ENCODE results near the gene IQSEC1.

IQSEC1 gene

DNA sequence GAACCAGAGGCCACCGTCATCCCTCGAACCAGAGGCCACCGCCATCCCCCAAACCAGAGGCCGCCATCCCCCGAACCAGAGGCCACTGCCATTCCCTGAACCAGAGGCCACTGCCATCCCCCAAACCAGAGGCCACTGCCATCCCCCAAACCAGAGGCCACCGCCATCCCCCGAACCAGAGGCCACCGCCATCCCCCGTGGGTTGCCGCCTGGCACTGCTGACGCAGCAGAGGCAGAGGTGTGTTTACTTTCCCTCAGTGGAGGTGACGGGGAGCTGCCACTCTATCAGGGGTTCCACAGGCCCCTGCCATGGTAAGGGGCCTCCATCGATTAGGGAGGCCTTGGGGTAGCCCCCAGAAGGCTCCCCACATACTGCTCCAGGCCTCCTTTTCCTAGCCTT lies 1.5 kb downstream of the IQSEC1 start:
- H3K27me3 ChIP-seq (ENCODE audit: low read depth, low read length) = peaks cover 27% of the 10 kb centered on the region
- peaks cover 0 to 22% of the 10 kb centered on the region in 2 donors for H3K4me1 ChIP-seq (ENCODE audit: control insufficient read depth in 1 of 2, insufficient read depth in 2 of 2, low read length in 2 of 2)
- H3K9me3 ChIP-seq (ENCODE audit: control insufficient read depth in 1 of 2, low read length in 2 of 2) = no peaks in the 10 kb centered on the region
- no peaks in the 10 kb centered on the region for H3K36me3 ChIP-seq (ENCODE audit: control insufficient read depth in 1 of 2, insufficient read depth in 2 of 2, low read length in 2 of 2)
- no peak overlapping the region for H3K4me3 ChIP-seq (ENCODE audit: low read depth in 1 of 2, low read length in 2 of 2)
- H3K27ac ChIP-seq (ENCODE audit: low read length) = no peak overlapping the region

DNA sequence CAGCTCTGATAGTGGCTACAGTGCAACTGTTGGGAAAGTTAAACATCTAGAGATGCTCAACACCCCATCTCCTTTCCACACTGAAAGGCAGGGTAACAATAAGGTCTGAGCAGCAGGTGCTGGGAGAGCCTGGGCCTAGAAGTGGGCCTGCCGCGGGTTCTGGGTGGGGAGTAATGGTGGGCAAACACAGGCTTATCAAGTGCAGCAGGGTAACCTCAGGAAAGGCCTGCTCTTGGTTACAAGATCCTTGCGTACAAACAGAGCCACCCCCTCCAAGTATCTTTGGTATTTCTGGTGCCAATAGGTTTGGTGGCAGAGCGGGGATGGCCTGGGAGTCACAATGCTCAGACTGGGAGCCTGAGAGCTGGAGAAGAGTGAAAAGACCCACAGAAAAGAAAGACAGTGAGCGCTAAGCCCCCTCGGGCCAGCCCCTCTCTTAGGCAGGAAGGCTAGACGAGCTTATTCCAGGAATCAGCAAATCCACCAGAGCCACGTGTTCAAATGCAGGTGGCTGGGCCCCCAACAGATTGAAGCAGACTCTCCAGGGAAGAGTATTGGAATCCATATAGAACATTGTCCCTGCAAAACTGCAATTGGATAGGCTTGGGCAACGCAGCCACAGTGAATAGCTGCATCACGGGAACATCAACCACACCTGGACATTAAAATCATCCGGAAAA lies 2.7 kb downstream of the IQSEC1 start:
- no peaks in the 10 kb centered on the region for H3K36me3 ChIP-seq (ENCODE audit: control insufficient read depth in 1 of 2, insufficient read depth in 2 of 2, low read length in 2 of 2)
- H3K4me3 ChIP-seq (ENCODE audit: low read depth in 1 of 2, low read length in 2 of 2) = no peak overlapping the region
- H3K9me3 ChIP-seq (ENCODE audit: control insufficient read depth in 1 of 2, low read length in 2 of 2) = no peaks in the 10 kb centered on the region
- peaks cover 23% of the 10 kb centered on the region for H3K27me3 ChIP-seq (ENCODE audit: low read depth, low read length)
- no peak overlapping the region for H3K27ac ChIP-seq (ENCODE audit: low read length)
- peaks cover 0 to 22% of the 10 kb centered on the region in 2 donors for H3K4me1 ChIP-seq (ENCODE audit: control insufficient read depth in 1 of 2, insufficient read depth in 2 of 2, low read length in 2 of 2)

DNA sequence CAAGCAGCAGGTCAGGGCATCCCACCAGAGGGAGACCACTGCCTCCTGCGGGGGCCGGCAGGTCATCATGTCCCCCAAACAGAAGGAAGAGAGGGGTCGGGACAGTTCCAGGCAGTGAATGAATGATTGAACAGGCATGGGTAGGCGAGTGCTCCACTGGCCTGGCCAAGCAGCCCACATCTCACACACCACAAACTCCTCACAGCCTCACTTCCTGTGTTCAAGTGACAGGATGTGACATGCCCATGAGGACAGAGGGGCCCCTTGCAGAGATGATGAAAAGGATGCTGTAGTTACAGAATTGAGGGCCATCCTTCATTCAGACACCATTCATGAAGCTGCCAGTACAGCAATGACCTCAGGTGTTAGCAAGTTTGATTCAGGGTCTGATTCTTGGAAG lies 3.7 kb downstream of the IQSEC1 start:
- Histone ChIP-seq H3K9me3 (ENCODE audit: control insufficient read depth in 1 of 2, low read length in 2 of 2) (no peaks in the 10 kb centered on the region), H3K36me3 (ENCODE audit: control insufficient read depth in 1 of 2, insufficient read depth in 2 of 2, low read length in 2 of 2) (no peaks in the 10 kb centered on the region), H3K27me3 (ENCODE audit: low read depth, low read length) (peaks cover 15% of the 10 kb centered on the region), H3K4me1 (ENCODE audit: control insufficient read depth in 1 of 2, insufficient read depth in 2 of 2, low read length in 2 of 2) (peaks cover 0 to 22% of the 10 kb centered on the region in 2 donors), H3K4me3 (ENCODE audit: low read depth in 1 of 2, low read length in 2 of 2) (no peak overlapping the region), H3K27ac (ENCODE audit: low read length) (no peak overlapping the region)

DNA sequence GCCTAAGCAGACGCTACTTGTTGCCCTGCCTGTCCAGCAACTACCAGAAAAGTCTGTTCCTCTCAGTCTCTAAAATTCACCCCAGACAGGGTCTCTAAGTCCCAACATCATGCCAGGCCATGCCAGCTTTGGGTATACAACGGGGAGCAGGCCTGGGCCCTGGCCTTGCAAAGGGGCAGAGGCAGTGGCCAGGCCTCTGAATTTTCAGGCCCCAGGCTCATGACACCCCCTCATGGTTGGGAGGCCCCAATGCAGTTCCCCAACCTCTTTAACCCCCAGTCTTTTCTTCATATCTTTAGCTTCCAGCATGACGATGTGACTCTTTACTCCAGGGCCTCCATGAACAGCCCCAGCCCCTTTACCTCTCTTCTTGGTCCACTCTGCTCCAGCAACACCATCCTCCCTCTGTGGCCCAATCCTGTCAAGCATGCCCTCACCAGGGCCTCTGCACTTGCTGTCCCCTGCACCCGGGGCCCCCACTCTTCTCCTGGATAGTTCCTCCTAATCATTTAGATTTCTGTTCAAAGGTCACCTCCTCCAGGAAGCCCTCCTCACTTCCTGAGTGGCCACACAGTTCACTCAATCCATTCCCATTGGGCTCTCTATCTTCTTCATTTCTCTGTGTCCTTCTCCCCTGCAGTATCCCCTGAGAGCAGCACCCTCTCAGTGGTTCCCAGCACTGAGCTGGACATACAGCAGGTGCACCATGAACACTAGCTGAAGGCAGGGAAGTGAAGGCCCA lies 4.8 kb downstream of the IQSEC1 start:
- Histone ChIP-seq H3K9me3 (ENCODE audit: control insufficient read depth in 1 of 2, low read length in 2 of 2) (no peaks in the 10 kb centered on the region), H3K36me3 (ENCODE audit: control insufficient read depth in 1 of 2, insufficient read depth in 2 of 2, low read length in 2 of 2) (no peaks in the 10 kb centered on the region), H3K4me1 (ENCODE audit: control insufficient read depth in 1 of 2, insufficient read depth in 2 of 2, low read length in 2 of 2) (peaks cover 0 to 15% of the 10 kb centered on the region in 2 donors), H3K4me3 (ENCODE audit: low read depth in 1 of 2, low read length in 2 of 2) (no peak overlapping the region), H3K27ac (ENCODE audit: low read length) (no peak overlapping the region), H3K27me3 (ENCODE audit: low read depth, low read length) (peaks cover 5% of the 10 kb centered on the region)

DNA sequence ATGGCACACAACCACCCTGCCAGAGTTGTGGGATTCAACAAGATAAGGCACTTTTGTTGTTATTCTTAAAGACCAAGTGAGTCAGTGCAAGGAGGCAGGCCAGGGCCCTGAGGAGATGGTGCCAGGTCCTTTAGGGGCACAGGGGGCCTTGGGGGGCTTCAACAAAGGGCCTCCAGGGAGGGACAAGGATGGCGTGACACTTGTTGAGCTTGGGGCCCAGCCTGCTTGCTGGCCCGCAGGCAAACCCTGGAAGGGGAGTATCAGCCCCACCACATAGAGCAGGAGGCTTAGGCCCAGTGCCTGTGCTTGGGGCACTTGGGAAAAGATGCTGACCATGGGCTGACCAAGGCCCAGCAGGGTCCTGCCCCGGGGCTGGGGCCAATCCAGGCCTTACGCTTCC lies 5.5 kb downstream of the IQSEC1 start:
- H3K4me1 ChIP-seq (ENCODE audit: control insufficient read depth in 1 of 2, insufficient read depth in 2 of 2, low read length in 2 of 2) = peaks cover 0 to 8% of the 10 kb centered on the region in 2 donors
- no peak overlapping the region for H3K27ac ChIP-seq (ENCODE audit: low read length)
- peaks cover 4% of the 10 kb centered on the region for H3K27me3 ChIP-seq (ENCODE audit: low read depth, low read length)
- no peaks in the 10 kb centered on the region for H3K36me3 ChIP-seq (ENCODE audit: control insufficient read depth in 1 of 2, insufficient read depth in 2 of 2, low read length in 2 of 2)
- no peaks in the 10 kb centered on the region for H3K9me3 ChIP-seq (ENCODE audit: control insufficient read depth in 1 of 2, low read length in 2 of 2)
- H3K4me3 ChIP-seq (ENCODE audit: low read depth in 1 of 2, low read length in 2 of 2) = no peak overlapping the region

DNA sequence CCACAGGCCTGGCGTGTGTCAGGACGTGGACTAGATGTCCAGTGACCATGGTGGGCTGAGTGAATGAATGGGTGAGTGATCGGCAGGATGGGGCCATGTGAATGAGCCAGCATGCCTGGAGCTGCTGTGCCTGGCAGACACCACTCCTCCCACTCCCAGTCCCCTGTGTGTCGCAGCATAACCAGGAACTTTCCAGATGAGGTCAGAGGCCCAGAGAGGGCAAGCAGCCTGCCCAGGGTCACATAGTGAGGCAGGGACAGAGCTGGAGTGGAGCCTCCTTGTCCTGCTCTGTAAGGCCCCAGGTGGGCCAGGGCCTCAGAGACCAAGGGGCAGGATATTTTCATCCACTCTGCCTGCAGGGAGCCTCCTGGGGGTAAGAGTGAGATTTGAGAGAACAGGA lies 6.4 kb downstream of the IQSEC1 start:
- Histone ChIP-seq H3K9me3 (ENCODE audit: control insufficient read depth in 1 of 2, low read length in 2 of 2) (no peaks in the 10 kb centered on the region), H3K4me3 (ENCODE audit: low read depth in 1 of 2, low read length in 2 of 2) (no peak overlapping the region), H3K27me3 (ENCODE audit: low read depth, low read length) (no peaks in the 10 kb centered on the region), H3K36me3 (ENCODE audit: control insufficient read depth in 1 of 2, insufficient read depth in 2 of 2, low read length in 2 of 2) (no peaks in the 10 kb centered on the region), H3K4me1 (ENCODE audit: control insufficient read depth in 1 of 2, insufficient read depth in 2 of 2, low read length in 2 of 2) (no peaks in the 10 kb centered on the region), H3K27ac (ENCODE audit: low read length) (no peak overlapping the region)

DNA sequence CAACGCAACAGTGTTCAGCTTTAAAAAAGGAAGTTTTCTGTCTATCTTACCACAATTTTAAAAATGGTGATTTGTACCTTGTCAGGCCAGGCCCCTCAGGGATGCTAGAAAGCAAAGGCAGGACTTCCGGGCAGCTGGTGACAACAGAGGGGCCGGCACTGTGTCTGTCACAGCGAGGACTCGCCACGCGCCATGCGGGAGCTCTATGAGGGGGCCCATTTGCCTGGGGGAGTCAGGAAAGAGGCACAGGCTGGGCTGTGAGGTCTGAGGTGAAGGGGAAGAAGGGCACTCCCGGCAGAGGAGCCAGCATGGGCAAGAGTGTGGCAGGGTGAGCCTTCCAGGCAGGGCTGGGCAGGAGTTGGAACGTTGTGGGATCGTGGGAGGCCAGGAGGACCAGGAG lies 7.0 kb downstream of the IQSEC1 start:
- Histone ChIP-seq H3K36me3 (ENCODE audit: control insufficient read depth in 1 of 2, insufficient read depth in 2 of 2, low read length in 2 of 2) (no peaks in the 10 kb centered on the region), H3K27me3 (ENCODE audit: low read depth, low read length) (no peaks in the 10 kb centered on the region), H3K27ac (ENCODE audit: low read length) (no peak overlapping the region), H3K9me3 (ENCODE audit: control insufficient read depth in 1 of 2, low read length in 2 of 2) (no peaks in the 10 kb centered on the region), H3K4me1 (ENCODE audit: control insufficient read depth in 1 of 2, insufficient read depth in 2 of 2, low read length in 2 of 2) (no peaks in the 10 kb centered on the region), H3K4me3 (ENCODE audit: low read depth in 1 of 2, low read length in 2 of 2) (no peak overlapping the region)

DNA sequence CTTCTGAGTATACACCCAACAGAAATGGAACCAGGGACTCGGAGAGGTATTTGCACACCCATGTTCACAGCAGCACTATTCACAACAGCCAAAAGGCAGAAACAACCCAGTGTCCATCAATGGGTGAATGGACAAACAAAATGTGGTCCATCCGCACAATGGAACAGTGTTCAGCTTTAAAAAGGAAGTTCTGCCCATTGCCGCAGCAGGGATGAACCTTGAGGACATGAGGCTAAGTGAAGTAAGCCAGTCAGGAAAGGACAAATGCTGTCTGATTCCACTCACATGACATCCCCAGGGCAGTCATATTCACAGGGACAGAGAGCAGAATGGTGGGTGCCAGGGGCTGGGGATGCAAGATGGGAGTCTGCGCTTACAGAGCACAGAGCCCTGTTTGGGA lies 7.5 kb downstream of the IQSEC1 start:
- Histone ChIP-seq H3K9me3 (ENCODE audit: control insufficient read depth in 1 of 2, low read length in 2 of 2) (no peaks in the 10 kb centered on the region), H3K36me3 (ENCODE audit: control insufficient read depth in 1 of 2, insufficient read depth in 2 of 2, low read length in 2 of 2) (no peaks in the 10 kb centered on the region), H3K27me3 (ENCODE audit: low read depth, low read length) (no peaks in the 10 kb centered on the region), H3K4me1 (ENCODE audit: control insufficient read depth in 1 of 2, insufficient read depth in 2 of 2, low read length in 2 of 2) (no peaks in the 10 kb centered on the region), H3K27ac (ENCODE audit: low read length) (no peak overlapping the region), H3K4me3 (ENCODE audit: low read depth in 1 of 2, low read length in 2 of 2) (no peak overlapping the region)

DNA sequence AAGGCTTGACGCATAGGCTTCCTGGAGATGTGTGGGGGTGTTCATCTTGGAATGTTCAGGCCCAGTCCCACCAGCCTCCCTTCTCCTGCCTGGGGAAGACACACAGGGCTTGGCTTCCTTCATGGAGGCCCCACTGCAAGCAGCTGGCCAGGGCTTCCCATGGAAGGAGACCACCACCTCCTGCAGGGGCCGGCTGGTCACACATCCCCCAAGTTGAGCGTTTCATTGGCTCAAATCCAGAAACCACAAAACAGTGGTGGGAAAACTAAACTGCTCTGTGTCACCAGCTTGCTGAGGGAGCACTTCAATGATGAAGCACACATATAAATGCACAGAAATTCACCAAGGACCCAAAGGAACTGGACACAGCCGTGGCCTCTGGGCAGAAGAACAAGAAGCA lies 8.3 kb downstream of the IQSEC1 start:
- no peak overlapping the region for H3K4me3 ChIP-seq (ENCODE audit: low read depth in 1 of 2, low read length in 2 of 2)
- no peaks in the 10 kb centered on the region for H3K36me3 ChIP-seq (ENCODE audit: control insufficient read depth in 1 of 2, insufficient read depth in 2 of 2, low read length in 2 of 2)
- H3K27me3 ChIP-seq (ENCODE audit: low read depth, low read length) = no peaks in the 10 kb centered on the region
- H3K9me3 ChIP-seq (ENCODE audit: control insufficient read depth in 1 of 2, low read length in 2 of 2) = no peaks in the 10 kb centered on the region
- no peak overlapping the region for H3K27ac ChIP-seq (ENCODE audit: low read length)
- H3K4me1 ChIP-seq (ENCODE audit: control insufficient read depth in 1 of 2, insufficient read depth in 2 of 2, low read length in 2 of 2) = no peaks in the 10 kb centered on the region

DNA sequence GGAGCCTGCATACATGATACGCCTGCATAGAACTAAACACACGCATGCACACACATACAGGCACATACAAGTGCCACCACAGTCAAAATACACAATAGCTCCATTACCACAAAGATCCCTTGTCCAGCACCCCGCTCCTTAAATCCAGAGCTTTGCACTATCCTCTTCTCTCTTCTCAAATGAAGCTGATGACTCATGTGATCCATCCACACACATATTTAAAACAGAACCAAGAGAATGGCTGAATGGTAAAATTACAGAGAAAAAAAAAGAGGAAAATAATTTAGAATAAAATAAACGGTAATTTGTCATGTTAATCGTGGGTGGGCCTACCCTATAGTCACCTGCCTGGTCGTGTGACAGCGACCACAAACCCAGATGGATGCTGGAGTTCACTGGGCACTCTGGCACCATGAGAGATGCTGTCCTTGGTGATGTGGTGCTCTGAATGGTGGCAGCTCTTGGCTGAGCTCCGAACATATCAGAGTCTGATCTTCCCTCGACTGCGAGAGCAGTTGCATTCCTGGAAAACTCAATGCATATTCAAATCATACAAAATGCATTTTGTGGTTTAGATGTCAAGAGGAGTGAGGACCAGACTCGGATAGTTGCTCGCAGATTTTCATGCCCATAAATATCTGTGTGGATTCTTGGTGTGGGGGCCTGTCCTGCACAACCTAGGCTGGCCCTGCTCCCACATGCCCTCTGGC lies 8.9 kb downstream of the IQSEC1 start:
- H3K4me3 ChIP-seq (ENCODE audit: low read depth in 1 of 2, low read length in 2 of 2) = no peak overlapping the region
- no peak overlapping the region for H3K27ac ChIP-seq (ENCODE audit: low read length)
- no peaks in the 10 kb centered on the region for H3K36me3 ChIP-seq (ENCODE audit: control insufficient read depth in 1 of 2, insufficient read depth in 2 of 2, low read length in 2 of 2)
- no peaks in the 10 kb centered on the region for H3K27me3 ChIP-seq (ENCODE audit: low read depth, low read length)
- no peaks in the 10 kb centered on the region for H3K4me1 ChIP-seq (ENCODE audit: control insufficient read depth in 1 of 2, insufficient read depth in 2 of 2, low read length in 2 of 2)
- no peaks in the 10 kb centered on the region for H3K9me3 ChIP-seq (ENCODE audit: control insufficient read depth in 1 of 2, low read length in 2 of 2)

DNA sequence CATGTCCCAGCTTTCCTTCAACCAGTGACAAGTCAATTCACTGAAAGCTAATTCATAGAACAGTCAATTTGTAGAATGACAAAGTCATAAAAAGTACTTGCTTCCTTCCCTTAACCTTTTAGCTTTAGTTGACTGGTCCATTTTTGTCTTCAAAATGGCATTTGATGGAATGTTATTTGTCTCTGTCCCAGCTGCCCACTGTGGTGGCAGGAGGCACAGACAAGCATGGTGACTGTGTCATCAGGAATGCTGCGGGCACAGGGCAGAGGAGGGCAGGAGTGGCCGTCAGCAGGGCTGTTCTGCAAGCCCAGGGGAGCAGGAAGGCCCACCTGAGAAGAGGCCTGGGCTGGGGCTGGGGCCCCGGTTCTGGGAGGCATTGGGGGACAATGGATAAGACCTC lies 10.0 kb downstream of the IQSEC1 start:
- no peaks in the 10 kb centered on the region for H3K4me1 ChIP-seq (ENCODE audit: control insufficient read depth in 1 of 2, insufficient read depth in 2 of 2, low read length in 2 of 2)
- no peaks in the 10 kb centered on the region for H3K36me3 ChIP-seq (ENCODE audit: control insufficient read depth in 1 of 2, insufficient read depth in 2 of 2, low read length in 2 of 2)
- H3K27me3 ChIP-seq (ENCODE audit: low read depth, low read length) = no peaks in the 10 kb centered on the region
- H3K27ac ChIP-seq (ENCODE audit: low read length) = no peak overlapping the region
- H3K9me3 ChIP-seq (ENCODE audit: control insufficient read depth in 1 of 2, low read length in 2 of 2) = no peaks in the 10 kb centered on the region
- H3K4me3 ChIP-seq (ENCODE audit: low read depth in 1 of 2, low read length in 2 of 2) = no peak overlapping the region
